ENCODE results near the gene TLE5.

GRCh38 chr19:3055741-3056416 is 6.4 kb downstream of the TLE5 start:
- TF ChIP-seq POLR2A (IDR thresholded peaks at IDR 0.05) (no peak), CTCF (IDR thresholded peaks at IDR 0.05) (no peak), POLR2AphosphoS5 (IDR thresholded peaks at IDR 0.05) (no peak), EP300 (IDR thresholded peaks at IDR 0.05) (no peak)

Data from sigmoid colon (tissue), 4 donors.